ENCODE results near the gene BIRC6. TPM values are rescaled to one million over a fixed set of nuclear protein-coding genes. Genes with fewer than 3 reads are reported as not detected.

BIRC6 gene
- total RNA-seq, 3 donors from 2014 or later (not counting 1 experiment from before 2014, with no cell fraction given), result 190 to 225 (median 224) TPM

DNA sequence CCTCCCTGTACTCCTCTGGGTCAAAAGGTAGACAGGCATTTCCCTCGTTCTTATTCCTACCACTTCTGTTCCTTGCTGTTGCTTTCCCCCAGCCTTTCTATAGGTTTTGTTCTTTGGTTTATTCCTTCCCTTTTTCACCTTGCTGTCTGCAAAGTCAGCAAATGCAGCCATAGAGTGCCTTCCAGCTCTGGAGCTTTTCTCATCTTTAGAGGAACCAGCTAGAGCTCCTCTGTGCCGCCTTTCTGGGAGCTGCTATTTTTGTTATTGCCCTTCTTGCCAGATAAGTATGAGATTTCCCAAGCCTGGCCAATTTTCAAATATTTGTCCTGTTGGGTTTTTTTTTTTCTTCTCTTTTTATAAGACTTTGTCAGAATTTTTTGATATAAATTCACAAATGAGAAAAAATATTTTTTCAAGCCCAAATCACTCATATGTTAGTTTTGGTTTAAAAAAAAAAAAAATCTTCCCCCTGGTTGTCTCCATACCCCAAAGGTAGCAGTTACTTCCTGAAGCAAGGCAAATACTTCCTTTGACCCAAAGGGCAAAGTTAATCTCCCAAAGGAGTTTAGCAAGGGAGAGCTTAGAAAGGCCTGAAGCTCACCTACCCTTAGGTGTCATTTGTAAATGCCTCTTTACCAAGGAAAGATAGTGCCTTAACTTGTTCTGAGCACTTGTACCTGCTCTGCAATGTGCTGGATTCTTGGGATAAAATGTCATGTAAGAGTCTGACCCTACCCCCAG is 265.9 kb downstream of the BIRC6 start:
- Mint-ChIP-seq H3K27ac (peak overlapping the region; percentile 37 to 70), H3K36me3 (no peaks in the 10 kb centered on the region)

DNA sequence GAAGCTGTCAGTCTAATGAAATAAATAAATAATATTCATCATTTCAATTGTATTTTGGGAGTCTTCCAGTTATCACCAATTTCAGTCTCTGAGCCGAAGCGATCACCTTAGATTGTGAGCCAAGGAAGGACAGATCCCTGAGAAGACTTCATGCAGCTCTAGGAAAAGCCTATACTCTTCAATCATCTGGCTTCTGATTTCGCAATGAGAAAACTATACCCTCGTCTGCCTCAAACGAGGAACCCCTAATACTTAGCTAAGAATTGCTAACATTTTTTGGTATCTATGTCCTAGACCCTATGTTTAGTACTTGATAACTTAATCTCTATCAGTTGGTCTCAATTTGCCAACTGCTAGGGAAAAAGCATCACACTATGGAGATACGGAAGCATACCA is 266.5 kb downstream of the BIRC6 start:
- DNase-seq (no peak), ATAC-seq (no peak)
- H3K27me3 ChIP-seq (ENCODE audit: control insufficient read depth, insufficient read depth, low read length), result no peaks in the 10 kb centered on the region
- peaks cover 14 to 17% of the 10 kb centered on the region in 2 donors for H3K4me1 Mint-ChIP-seq
- H3K9me3 ChIP-seq (ENCODE audit: control insufficient read depth, insufficient read depth, low read length), result no peaks in the 10 kb centered on the region
- H3K27ac ChIP-seq (ENCODE audit: low read length), result no peak overlapping the region
- peak overlapping the region; percentile 56 to 70 for H3K27ac Mint-ChIP-seq
- TF ChIP-seq, protein P1, sequence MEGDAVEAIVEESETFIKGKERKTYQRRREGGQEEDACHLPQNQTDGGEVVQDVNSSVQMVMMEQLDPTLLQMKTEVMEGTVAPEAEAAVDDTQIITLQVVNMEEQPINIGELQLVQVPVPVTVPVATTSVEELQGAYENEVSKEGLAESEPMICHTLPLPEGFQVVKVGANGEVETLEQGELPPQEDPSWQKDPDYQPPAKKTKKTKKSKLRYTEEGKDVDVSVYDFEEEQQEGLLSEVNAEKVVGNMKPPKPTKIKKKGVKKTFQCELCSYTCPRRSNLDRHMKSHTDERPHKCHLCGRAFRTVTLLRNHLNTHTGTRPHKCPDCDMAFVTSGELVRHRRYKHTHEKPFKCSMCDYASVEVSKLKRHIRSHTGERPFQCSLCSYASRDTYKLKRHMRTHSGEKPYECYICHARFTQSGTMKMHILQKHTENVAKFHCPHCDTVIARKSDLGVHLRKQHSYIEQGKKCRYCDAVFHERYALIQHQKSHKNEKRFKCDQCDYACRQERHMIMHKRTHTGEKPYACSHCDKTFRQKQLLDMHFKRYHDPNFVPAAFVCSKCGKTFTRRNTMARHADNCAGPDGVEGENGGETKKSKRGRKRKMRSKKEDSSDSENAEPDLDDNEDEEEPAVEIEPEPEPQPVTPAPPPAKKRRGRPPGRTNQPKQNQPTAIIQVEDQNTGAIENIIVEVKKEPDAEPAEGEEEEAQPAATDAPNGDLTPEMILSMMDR (IDR thresholded peaks at IDR 0.05), result no peak
- H3K36me3 ChIP-seq (ENCODE audit: control insufficient read depth, insufficient read depth, low read length), result peaks cover 13% of the 10 kb centered on the region
- intact Hi-C loops (cut with micrococcal nuclease), result no loop called here
- H3K27me3 Mint-ChIP-seq (ENCODE audit: low read depth in 2 of 2), result no peaks in the 10 kb centered on the region
- H3K4me3 Mint-ChIP-seq, result no peak overlapping the region
- 94% methylated on average over 6 of the region's 6 CpGs for WGBS (ENCODE audit: insufficient coverage)
- H3K9me3 Mint-ChIP-seq, result no peaks in the 10 kb centered on the region
- H3K4me3 ChIP-seq (ENCODE audit: low read length), result no peak overlapping the region
- H3K4me1 ChIP-seq (ENCODE audit: control insufficient read depth, insufficient read depth, low read length), result peaks cover 9% of the 10 kb centered on the region
- H3K36me3 Mint-ChIP-seq, result no peaks in the 10 kb centered on the region

More for the DNA sequence above, 265.9 kb downstream of the BIRC6 start:
- Mint-ChIP-seq H3K4me1 (peaks cover 8 to 12% of the 10 kb centered on the region in 2 donors), H3K9me3 (no peaks in the 10 kb centered on the region), H3K27me3 (ENCODE audit: low read depth in 2 of 2) (no peaks in the 10 kb centered on the region), H3K4me3 (no peak overlapping the region)
- DNase-seq (no peak), ATAC-seq (no peak)
- no peaks in the 10 kb centered on the region for H3K9me3 ChIP-seq (ENCODE audit: control insufficient read depth, insufficient read depth, low read length)
- intact Hi-C loops (cut with micrococcal nuclease), result no loop called here
- no peak overlapping the region for H3K4me3 ChIP-seq (ENCODE audit: low read length)
- 75% methylated on average over 2 of the region's 2 CpGs for WGBS (ENCODE audit: insufficient coverage)
- H3K27me3 ChIP-seq (ENCODE audit: control insufficient read depth, insufficient read depth, low read length), result no peaks in the 10 kb centered on the region
- H3K4me1 ChIP-seq (ENCODE audit: control insufficient read depth, insufficient read depth, low read length), result peaks cover 7% of the 10 kb centered on the region
- H3K36me3 ChIP-seq (ENCODE audit: control insufficient read depth, insufficient read depth, low read length), result peaks cover 18% of the 10 kb centered on the region
- no peak overlapping the region for H3K27ac ChIP-seq (ENCODE audit: low read length)
- TF ChIP-seq, protein P1 (IDR thresholded peaks at IDR 0.05), result no peak

DNA sequence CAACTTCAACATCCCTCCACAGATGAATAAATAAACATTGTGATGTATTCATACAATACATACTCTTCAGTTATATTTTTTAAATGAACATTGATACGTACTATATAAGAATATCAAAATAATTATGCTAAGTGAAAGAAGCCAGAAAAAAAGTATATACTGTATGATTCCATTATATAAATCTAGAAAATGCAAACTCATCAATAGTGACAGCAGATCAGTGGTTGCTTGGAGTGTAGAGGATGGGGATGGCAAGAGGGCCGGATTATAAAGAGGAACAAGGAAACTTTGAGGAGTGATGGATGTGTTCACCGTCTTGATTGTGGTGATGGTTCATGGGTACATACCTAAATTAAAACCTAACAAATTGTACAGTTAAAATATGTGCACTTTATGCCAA is 268.0 kb downstream of the BIRC6 start:
- peaks cover 15 to 17% of the 10 kb centered on the region in 2 donors for H3K4me1 Mint-ChIP-seq
- TF ChIP-seq, protein P1 (IDR thresholded peaks at IDR 0.05), result no peak
- Histone ChIP-seq H3K4me1 (ENCODE audit: control insufficient read depth, insufficient read depth, low read length) (peaks cover 18% of the 10 kb centered on the region), H3K27ac (ENCODE audit: low read length) (no peak overlapping the region), H3K27me3 (ENCODE audit: control insufficient read depth, insufficient read depth, low read length) (no peaks in the 10 kb centered on the region), H3K4me3 (ENCODE audit: low read length) (no peak overlapping the region), H3K36me3 (ENCODE audit: control insufficient read depth, insufficient read depth, low read length) (peaks cover 2% of the 10 kb centered on the region), H3K9me3 (ENCODE audit: control insufficient read depth, insufficient read depth, low read length) (no peaks in the 10 kb centered on the region)
- ATAC-seq (no peak), DNase-seq (no peak)
- H3K9me3 Mint-ChIP-seq, result no peaks in the 10 kb centered on the region
- H3K27ac Mint-ChIP-seq, result peak overlapping the region; percentile 26 to 56
- no peaks in the 10 kb centered on the region for H3K27me3 Mint-ChIP-seq (ENCODE audit: low read depth in 2 of 2)
- intact Hi-C loops (cut with micrococcal nuclease), result no loop called here
- WGBS (ENCODE audit: insufficient coverage), result 83% methylated on average over 1 of the region's 3 CpGs
- H3K36me3 Mint-ChIP-seq, result no peaks in the 10 kb centered on the region
- no peak overlapping the region for H3K4me3 Mint-ChIP-seq

All from natural killer cell (primary cell).